Activated CD8-positive, alpha-beta memory T cell treated with anti-CD3 and anti-CD28 coated beads, Interleukin-2, amount 50 U/mL, for 1 hour (primary cell): ENCODE data around the gene MCTP2.

Source experiments
- DNase-seq: peaks from one replicate; pipeline ENCODE4 v3.0.0-alpha.2; 2020; ENCODE audit errors: extremely low read depth

Gene MCTP2

DNA sequence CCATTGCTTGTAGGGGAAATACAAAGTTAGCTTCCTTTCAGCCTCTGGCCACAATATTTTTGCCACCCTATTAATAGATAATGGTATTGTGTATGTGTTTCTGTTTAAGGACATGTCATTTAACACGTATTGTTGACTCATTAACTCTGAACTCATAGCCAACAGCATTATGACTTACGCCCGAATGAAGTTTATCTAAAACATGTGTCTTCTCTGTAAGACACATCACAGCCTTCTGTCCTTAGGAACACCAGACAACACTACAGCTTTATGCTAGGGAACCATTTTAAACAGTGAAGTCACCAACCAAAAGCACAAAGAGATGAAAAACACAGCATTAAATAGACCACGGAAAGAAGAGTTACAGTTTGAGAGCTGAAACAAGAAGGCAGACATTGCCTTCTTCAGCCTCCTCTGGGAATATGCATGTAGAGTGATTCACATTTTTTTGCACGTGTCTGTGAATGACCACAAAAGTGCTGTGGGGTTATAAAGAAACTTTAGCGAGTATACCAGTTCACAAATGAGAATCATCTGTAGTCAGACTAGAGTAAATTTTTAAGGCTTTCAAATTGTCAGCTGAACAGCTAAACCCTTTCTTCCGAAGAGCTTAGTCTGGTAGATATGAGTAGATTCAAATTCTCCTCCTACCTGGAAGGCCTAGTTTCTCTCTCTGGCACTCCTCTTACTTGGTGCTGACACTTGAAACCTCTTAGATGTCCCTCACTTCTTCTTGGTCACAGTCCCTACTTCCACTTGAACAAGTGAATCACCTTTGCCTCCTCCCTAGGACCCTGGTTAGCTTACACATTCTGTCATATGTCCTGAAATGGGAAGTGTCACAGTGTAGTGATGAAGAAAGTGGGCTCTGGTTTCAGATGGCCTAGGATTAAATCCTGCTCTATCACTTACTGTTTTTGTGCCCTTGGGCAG lies 32.2 kb downstream of the MCTP2 start:
- no peak for DNase-seq

DNA sequence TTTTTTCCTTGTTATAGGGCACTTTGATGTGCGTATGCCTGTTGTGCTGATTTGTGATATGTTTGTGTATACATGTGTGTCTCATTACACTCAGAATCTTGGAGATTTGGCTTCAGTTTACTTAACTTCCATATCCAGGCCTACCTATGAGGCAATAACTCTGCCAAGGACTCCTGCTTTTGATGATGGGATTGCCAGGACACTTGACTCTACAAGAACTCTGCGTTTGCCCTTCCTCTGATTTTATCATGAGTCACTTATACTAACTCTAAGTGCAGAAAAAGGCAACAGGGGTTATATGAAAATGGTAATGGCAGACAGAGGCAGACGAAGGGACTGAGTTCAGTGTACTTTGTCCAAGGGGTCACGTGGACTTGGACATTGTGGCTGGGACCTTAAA lies 33.6 kb downstream of the MCTP2 start:
- no peak for DNase-seq

DNA sequence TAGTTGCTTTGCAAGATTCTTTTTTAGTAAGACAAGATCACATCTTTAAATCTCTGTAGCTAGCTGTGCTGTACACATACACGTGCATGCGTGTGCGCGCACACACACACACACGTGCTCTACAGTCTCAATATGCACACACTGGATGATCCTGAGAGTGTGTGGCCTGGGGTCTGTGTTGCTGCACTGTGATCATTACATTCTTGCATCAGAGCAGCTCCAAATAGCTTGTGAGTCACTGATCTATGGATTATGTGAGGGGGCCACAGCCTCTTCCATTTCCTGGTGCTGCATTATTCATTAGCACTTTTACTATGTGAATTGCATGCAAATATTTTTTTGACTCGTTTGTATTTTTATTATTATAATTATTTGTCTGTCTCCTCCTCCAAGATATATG lies 34.6 kb downstream of the MCTP2 start:
- no peak for DNase-seq

DNA sequence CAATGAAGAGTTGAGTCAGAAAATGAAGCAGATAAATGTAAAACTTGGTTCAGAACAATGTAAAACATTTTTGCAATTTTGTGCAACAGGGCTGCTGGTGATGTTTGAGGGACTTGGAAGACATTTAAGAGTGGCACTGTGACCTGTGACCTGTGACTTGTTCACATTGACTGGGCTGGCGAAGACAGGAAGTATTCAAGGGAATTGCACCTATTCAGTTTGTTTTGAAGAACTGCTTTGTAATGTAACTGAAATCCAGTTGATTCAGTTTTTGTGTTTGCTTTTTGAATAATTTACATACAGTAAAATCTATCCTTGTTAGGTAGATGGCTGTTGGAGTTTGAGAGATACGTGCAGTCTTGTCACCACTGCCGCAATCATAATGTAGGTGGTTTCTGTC lies 35.4 kb downstream of the MCTP2 start:
- DNase-seq, result no peak

DNA sequence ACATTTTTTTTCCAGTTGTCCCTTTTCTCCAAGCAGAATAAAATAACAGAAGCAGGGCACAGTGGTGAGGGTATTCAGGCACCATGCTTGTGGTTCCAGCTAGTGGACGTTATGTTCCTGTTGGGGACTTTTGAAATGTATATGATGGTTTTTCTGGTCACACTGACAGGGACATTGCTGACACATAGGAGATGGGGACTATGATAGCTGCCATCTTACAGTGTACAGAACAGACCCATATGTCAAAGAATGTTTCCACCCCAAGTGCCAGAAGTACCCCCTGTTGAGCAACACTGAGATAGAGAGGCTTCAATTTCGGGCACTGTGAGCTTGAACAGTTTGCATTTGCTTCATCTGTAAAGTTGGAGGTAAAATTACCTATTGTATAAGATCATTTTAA lies 38.6 kb downstream of the MCTP2 start:
- DNase-seq, result no peak

DNA sequence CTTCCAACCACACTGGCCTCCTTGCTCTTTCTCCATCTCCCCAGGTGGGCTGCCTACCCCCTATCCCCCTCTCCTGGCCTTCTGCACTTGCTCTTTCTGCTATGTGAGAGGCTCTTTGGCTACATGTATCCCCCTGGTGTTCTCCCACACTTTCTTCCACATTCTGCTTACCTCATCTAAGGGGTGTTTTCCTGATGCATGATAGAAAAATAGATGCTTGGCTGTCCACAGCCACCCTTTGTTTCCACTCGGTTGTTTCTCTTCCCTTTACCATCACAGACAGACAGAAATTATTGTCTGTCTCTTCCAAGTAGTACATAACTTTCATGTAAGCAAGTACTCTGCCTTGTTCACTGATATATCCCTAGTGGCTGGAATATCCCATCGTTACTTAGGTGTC lies 39.2 kb downstream of the MCTP2 start:
- DNase-seq, result no peak

DNA sequence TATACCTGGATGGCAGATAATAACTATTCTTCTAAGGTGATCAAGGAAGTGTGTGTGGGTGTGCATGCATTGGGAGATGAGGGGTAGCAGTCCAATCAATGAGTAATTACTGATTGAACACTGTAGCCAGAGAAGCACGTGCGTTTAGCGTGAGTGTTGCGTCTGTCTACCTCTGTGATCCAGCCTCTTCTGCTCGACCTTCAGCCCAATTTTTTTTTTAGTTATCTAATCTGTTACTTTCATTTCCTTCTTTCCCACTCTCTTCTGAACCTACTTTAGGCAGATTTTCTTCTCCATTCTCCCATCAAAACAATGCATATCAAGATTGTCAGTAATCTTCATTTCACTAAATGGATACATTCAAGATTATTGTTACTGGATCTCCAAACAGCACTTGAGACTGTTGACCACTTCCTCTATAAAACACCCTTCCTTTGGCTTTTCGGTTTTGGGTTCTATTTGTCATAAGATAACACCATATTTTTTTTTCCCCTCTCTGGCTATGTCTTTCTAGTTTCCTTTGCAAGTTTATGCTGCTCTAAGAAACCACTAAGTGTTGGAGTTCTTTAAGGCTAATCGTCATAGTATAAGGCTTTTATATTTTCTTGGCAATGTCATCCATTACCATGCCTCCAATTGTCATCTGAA lies 41.0 kb downstream of the MCTP2 start:
- no peak for DNase-seq

DNA sequence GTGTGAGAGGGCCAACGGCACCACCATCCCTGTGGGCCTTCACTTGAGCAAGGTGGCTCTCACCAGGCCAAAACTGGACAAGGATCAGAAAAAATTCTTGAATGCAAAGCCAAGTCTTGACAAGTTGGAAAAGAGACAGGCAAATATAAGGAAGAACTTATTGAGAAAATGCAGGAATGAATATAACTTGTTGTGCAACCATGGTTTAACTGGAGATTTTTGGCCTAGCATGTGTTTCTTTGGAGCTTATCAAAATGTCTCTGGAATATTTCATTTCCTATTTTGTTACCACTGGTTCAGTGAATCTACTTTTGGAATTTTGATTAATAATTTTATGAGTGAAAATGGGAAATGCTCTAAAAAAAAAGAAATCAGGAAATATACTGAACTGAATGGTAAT lies 42.5 kb downstream of the MCTP2 start:
- DNase-seq, result no peak

DNA sequence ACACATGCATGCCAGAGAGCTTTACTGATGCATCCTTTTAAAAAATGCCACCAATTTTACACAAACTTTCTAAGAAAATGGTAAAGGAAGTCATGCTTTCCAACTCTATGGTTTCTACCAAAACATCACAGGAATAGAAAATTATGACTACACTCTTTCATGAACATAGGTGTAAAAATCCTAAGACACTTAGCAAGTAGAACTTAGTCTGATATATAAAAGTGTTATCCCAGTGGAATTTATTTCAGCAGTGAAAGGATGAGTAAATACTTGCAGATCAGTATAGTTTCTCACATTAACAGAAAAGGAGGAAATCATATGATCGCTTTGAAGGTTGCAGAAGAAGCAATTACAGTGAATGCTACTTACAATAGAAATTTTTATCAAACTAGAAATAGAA lies 43.4 kb downstream of the MCTP2 start:
- DNase-seq, result no peak

DNA sequence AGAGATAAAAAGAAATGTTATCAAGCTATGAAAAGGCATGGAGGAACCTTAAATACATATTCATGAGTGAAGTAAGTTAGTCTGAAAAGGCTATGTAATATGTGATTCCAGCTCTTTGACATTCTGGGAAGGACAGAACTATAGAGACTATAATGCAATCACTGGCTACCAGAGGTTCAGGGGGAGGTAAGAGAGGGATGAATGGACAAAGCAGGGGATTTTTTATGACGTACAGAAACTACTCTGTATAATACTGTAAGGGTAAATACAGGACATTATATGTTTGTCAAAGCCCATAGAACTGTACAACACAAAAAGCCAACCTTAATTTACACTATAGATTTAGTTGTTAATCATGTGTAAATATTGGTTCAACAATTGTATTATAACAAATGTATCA lies 46.1 kb downstream of the MCTP2 start:
- DNase-seq, result no peak

DNA sequence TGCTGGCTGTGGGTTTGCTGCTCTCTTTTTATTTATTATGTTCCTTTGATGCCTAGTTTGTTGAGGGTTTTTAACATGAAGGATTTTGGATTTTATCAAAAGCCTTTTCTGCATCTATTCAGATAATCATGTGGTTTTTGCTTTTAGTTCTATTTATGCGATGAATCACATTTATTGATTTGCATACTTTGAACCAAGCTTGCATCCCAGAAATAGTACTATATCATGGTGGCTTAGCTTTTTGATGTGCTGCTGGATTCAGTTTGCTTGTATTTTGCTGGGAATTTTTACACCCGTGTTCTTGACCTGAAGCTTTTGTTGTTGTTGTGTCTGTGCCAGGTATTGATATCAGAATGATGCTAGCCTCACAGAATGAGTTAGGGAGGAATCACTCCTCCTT lies 48.4 kb downstream of the MCTP2 start:
- DNase-seq, result no peak

DNA sequence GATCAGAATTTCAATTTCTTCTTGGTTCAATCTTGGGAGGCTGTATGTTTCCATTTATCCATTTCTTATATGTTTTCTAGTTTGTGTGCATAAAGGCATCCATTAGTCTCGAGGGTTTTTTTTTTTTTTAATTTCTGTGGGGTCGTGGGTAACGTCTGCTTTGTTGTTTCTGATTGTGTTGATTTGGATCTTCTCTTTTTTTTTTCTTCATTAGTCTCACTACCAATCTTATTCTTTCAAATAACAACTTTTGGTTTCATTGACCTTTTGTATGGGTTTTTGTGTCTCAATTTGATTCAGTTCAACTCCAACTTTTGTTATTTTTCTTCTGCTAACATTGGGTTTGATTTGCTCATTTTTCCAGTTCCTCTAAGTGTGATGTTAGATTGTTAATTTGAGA lies 48.9 kb downstream of the MCTP2 start:
- no peak for DNase-seq

DNA sequence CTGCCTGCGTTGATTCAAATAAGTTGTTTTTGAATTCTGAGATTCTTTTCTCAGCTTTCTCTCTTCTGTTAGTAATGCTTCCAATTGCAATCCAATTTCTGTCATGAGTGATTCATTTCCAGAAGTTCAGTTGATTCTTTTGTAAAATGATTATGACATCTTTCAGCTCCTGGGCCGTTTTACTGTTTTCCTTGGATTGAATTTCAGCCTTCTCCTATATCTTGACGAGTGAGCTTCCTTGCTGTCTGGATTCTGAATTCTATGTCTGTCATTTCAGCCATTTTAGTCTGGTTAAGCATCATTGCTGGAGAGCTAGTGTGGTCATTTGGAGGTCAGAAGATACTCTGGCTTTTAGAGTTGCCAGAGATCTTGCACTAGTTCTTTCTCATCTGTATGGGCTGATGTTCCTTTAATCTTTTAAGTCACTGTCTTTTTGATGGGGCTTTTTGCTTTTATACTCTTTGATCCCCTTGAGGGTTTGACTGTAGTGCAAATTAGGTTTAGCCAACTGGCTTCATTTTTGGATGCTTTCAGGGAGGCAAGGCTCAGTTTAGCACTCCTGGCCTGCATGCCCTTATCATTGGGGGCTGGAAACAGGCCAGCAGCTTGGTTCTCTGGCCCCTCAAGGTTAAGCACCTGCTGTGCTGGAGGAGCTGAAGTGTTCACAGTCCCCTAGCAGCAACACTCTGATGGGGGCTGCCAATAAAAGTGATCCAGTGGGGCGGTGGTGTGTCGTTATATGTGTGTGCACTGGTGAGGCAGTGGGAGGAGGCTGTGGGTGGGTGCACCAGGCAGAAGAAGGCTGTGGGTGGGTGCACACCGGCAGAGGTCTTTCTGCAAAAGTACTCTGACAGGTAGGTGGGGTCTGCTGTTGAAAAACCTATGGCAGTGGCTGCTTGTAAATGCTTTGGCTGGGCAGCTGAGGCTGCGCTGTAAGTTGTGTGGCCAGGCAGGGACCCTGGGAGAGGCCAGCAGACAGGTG lies 51.2 kb downstream of the MCTP2 start:
- no peak for DNase-seq

DNA sequence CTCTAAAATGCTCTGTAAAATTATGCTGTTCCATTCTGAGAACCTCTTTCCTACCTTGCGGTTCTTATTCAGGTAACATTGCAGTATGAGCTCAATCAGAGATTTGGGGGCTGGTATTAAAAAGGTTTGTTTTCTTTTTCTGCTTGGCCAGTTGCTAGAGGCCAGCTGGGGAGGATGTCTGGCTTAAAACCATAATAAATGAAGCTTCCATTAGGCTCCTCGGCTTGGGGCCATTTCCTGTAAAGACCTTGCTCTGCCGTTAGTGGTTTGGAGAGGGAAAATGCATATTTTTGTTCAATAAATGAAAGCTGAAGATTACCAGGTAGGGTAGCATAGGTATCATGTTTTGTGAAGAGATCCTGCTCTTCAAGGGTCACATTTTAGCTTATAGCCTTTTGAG lies 55.2 kb downstream of the MCTP2 start:
- no peak for DNase-seq

DNA sequence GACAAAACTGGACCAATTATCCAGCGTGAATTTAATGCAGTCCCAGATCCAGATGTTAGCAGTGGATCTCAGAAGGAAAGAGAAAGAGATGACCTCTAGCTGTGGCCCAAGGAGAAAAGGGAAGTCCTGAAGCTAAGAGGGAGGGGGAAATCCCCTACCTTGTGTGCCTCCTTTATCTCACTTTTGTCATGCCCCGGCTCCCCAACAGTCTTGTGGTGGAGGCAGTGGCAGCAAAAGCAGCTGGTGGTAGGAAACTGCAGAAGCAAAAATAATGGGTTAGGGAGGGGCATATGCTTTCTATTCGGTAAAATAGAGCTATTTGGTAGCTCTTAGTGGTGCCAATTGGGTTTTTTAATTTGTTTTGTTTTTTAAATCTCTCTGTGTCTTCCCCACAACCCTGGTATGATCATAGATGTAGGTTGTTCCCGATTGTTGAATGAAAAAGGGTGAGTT lies 56.5 kb downstream of the MCTP2 start:
- no peak for DNase-seq

DNA sequence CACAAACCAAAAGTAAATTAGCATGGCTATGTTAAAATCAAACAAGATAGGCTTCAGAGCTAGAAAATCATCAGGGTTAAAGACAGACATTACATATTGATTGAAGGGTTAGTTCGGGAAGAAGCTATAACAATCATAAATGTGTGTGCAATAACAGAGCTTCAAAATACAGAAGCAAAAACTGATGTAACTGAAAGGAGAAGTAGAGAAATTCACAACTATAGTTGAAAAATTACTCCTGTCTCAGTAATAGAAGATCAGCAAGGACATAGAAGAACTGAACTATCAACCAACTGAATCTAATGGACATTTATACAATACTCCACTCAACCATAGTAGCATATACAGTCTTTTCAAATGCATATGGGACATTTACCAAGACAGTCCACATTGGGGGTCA lies 59.4 kb downstream of the MCTP2 start:
- DNase-seq, result no peak

DNA sequence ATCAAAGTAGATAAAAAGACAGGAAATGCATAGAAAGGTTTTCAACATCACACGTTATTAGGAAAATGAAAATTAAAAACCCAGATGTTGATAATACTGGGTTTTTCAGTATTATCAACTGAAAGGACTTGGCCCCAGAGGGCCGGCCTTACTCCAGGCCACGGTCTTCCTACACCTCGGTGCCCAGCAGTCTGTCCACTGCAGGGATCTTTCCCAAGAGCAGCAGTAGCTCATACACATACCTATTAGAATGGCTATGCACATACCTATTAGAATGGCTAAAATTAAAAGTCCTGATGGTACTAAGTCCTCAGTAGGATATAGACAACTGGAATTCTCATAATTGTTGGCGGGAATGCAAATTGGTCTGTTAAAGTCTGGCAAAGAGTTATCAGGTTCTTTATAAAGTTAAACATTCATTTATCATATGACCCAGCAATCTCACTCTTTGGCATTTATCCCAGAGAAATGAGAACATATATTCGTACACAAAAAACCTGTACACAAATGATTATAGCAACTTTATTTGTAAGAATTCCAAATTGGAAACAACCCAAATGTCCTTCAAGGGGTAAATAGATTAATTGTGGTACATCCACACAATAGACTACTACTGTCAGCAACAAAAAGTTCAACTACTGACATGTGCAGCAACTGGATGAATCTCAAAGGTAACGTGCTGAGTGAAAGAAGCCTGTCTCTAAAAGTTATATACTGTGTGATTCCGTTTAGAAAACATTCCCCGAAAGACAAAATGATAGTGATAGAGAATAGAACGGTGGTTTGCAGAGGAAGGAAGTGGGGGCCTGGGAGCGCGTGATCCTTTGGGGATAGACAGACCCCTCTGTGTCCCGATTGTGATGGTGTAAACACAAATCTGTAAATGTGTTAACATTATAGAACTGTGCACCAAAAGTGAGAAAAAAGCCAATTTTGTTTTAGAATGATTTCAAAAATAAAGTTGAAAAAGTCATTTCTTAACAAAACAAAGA lies 62.3 kb downstream of the MCTP2 start:
- DNase-seq, result no peak

DNA sequence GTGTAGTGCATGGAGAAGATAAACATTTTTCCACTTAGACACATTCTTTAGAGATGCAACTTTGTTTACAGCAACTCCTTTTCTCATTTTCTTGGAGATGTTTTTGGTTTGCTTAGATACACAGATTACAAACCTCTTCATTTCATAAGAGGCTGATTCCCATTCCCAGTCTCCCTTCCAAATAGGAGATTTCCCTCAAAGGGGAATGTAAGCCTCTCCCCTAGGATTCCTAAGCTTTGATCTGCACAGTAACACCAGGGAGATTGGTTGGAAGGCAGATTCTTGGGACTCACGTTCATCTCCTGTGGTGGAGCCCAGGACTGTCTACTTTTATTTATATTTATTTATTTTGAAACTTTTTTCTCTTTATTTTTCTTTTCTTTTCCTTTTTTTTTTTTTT lies 63.2 kb downstream of the MCTP2 start:
- DNase-seq, result no peak

DNA sequence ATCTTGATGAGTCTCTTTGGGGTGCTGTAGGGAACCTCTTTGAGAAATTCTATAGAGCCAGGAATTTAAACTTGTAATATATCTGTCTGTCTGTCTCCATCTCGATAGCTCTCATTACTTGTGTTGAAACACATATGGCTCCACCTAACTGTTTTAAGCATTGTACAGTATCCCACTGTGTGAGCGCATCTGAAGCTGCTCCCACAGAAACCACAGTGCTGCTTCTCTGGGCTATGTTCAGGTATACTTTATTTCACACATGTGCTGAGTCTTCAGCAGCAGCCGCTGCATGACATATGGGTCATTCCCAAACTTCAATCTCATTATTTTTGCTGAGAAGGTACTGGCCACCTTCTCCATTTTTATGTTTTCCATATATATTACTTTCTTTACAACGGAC lies 63.9 kb downstream of the MCTP2 start:
- no peak for DNase-seq

DNA sequence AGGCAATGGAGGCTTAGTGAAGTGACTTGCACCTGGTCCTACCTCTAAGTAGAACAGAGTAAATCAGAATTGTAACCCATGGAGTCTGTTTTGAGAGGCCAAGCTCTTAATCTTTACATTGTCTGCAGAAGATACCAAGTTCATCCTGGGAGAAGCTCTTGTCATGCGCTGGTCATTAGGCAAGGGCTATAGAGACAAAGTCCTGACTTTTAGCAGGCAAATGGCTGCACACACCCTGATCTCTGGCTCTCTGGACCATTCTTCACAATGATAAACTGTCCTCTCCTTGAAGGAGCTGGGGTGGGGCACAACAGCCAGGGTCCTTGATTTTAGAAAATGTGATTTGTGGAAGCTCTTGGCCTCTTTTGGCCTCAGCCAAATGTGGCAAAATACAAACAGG lies 65.4 kb downstream of the MCTP2 start:
- no peak for DNase-seq

DNA sequence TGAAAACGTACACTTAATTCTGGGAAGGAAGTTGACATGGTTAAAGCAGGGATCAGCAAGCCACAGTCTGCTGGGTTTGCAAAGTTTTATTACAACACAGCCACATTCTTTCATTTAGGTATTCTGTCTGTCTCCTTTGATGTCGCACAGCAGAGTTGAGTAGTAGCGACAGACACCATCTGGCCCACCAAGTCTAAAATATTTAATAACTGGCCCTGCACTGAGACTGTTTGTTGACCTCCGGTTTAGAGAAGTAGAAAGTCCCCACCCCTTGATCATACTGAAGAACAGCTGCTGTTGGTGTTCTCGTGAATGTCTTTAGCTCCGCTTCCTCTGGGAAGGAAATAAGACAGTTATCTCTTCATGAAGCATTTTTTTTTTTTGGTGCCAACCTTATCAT lies 66.2 kb downstream of the MCTP2 start:
- no peak for DNase-seq
